Kidney tubule cell (primary cell): ENCODE measurements around the gene OTOS.

Source experiments
- DNase-seq: peaks from one replicate; pipeline ENCODE4 v3.0.0-alpha.2; 2018; ENCODE audit warnings: low spot score

Gene OTOS

DNA sequence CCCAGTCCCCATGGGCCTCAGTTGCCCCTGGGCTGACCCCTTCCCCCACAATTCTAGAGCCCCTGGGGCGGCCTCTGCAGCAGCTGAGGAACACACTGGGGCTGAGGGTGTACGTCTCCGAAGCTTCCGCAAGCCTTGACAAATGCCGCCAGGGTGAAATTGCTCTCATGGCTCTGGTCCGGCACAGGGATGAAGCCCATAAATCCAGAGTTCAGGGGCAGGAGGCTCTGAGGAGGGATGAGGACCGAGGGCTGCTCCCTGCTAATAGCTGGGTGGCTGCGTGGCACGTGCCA lies 27.1 kb upstream of the OTOS start:
- no peak for DNase-seq

DNA sequence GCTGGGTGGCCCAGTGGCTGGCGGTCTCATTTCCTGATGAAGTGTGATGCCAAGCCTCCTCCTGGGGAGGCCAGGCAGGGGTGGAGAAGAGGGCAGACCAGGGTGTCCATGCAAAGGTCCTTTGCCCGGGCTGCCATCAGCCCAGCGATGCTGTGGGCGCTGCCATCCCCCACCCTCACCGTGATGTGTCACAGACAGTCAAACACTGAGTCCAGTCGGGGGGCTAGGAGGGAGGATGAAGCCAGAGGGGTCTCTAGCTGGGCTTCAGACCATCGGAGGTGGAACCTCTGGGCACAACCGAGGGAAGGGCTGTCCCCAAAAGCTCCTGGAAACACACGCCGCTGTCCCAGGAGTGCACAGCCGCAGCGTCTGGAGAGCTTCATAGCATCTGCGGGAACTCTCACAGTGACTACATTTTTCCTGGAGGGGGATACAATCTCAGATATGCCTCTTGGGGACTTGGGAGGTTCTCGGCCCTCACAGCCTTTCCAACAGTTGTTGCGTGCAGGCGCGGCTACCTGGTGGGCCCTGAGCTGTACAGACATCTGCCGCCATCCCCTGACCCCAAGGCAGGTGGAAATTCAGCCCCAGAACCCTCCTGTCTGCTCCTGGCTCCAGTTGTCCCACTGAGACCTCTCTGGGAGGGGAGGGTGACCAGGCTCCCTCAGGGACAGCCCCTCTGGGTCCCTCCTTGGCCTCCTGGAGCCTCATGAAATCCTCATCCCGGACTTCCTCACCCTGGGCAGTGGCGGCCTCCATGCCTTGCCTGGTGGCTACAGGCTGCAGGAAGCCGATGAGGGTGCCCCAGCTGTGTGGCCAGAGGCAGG lies 26.5 kb upstream of the OTOS start:
- no peak for DNase-seq

DNA sequence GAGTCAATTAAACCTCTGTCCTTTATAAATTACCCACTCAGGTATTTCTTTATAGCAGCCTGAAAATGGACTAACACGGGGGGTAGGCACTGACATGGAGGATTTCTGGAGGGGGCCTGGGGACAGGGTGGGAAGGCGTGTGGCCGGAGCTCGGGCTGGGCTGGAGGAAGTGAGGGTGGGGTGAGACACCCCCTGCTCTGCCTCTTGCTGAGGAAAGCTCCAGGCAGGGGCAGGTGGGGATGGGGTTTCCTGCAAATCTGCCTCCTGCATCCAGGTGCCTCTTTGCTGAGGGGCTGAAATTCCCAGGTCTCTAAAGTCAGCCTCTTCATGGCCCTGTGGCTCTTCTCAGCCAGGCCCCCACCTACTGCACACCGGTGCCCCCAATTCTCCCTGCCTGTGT lies 25.7 kb upstream of the OTOS start:
- DNase-seq: no peak

DNA sequence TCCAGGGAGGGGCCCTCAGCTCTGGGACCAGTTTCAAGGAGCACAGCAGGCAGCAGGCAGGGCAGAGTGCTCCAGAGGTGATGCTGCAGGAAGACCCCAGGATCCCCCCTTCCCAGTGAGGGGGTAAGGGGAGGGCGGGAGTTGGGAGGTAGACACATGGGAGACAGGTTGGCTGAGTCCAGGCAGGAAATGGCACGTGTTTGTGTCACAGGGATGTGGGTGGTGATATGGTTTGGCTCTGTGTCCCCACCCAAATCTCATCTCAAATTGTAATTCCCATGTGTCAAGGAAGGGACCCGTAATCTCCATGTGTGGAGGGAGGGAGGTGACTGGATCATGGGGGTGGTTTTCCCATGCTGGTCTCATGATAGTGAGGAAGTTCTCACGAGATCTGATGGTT lies 25.2 kb upstream of the OTOS start:
- DNase-seq: no peak

DNA sequence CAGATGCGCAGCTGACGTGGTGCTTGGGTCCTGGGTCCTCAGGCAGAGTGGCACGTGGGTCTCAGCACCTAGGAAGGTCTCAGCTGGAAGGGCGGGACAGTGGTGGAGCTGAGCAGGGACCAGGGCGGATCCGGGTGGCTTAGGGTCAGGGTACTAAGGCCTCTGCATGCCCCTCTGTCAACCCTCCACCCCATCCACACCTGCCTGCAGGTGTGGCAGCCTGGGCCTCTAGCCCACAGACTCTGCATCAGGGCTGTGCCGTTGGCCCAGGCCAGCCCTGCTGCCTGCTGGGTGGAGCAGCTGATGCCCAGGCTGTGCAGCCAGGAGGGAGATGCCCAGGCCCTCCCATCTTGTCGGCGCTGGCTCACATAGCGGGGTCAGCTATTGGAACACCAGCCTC lies 24.6 kb upstream of the OTOS start:
- no peak for DNase-seq

GRCh38 chr2:240164586-240164985 lies 24.1 kb upstream of the OTOS start:
- no peak for DNase-seq

DNA sequence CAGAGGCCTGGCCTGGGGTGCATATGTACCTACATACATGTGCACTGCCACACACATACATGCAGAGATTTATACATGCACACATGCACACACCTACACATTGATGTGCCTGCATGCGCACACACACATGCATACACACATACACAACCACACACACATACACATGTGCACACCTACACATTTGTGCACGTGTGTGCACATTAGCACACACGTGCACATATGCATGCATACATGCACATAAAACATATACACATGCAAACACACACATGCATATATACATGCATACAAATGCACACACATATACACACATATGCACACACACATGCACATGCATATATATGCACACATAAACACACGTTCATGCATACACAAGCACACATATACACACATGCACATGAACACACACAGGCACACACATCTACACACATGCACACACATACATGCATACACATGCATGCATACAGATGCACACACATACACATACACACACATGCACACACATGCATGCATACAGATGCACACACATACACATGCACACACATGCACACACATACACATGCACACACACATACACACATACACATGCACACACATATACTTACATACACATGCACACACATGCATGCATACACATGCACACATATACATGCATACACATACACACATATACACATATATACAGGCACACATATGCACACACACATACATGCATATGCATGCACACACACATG lies 23.6 kb upstream of the OTOS start:
- no peak for DNase-seq

- DNase-seq: no peak
These were observed 22.7 kb upstream of the OTOS start for GRCh38 chr2:240162939-240163714.

GRCh38 chr2:240162531-240162930 lies 22.1 kb upstream of the OTOS start:
- no peak for DNase-seq

GRCh38 chr2:240162032-240162431 lies 21.6 kb upstream of the OTOS start:
- DNase-seq: no peak

DNA sequence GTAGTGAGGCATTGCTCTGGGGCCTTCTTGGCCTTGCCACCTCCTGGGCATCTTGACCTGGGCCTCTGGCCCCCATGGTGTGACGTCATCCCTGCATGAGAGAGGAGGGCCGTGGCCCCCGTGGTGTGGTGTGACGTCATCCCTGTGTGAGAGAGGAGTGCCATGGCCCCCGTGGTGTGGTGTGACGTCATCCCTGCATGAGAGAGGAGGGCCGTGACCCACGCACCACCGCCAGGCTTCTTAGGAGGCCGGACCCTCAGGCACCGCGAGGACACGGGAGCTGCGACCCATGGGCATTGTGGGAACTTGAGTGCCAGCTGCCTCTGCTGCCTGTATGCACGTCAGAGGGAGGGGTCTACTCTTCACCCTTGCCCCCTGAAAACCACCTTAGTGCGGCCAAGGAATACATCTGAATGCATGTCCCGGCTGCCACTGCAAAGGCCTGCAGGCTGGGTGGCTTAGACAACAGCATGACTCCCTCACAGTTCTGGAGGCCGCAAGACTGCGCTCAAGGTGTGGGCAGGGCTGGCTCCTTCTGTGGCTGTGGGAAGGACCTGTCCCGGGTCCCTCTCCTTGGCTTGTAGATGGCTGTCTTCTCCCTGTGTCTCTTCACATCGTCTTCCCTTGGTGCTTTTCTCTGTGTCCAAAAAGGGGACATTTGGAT lies 20.8 kb upstream of the OTOS start:
- DNase-seq: no peak

- DNase-seq: no peak
These were observed 20.0 kb upstream of the OTOS start for GRCh38 chr2:240160291-240161086.

DNA sequence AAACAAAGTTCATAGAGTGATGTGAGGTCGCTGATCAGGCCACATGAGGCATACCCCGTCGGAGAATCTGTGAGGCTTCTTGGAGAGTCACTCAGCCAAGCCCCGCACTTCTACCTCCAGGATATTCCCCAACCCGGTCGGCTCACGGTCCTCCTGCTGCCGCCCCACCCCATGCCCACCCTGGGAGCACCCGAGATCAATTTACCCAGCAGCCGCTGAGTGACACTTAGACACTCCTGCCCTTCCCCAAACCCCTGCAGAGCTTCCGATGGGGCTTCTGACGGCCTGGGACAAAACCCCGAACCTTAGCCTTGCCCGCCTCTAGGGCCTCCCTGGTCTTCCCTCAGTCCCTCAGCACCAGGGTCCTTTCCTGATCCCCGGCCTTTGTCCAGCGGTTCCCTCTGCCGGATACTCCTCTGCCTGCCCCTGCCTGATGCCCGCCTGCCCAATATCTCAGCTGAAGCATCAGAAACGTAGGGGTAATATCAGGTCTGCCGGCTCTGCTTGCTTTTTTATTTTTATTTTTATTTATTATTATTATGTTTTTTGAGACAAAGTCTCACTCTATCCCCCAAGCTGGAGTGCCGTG lies 18.9 kb upstream of the OTOS start:
- no peak for DNase-seq

GRCh38 chr2:240157147-240157470 lies 16.7 kb upstream of the OTOS start:
- DNase-seq: no peak

- no peak for DNase-seq
These were observed 16.1 kb upstream of the OTOS start for GRCh38 chr2:240156435-240157146.

- DNase-seq: no peak
These were observed 15.4 kb upstream of the OTOS start for GRCh38 chr2:240155745-240156390.

DNA sequence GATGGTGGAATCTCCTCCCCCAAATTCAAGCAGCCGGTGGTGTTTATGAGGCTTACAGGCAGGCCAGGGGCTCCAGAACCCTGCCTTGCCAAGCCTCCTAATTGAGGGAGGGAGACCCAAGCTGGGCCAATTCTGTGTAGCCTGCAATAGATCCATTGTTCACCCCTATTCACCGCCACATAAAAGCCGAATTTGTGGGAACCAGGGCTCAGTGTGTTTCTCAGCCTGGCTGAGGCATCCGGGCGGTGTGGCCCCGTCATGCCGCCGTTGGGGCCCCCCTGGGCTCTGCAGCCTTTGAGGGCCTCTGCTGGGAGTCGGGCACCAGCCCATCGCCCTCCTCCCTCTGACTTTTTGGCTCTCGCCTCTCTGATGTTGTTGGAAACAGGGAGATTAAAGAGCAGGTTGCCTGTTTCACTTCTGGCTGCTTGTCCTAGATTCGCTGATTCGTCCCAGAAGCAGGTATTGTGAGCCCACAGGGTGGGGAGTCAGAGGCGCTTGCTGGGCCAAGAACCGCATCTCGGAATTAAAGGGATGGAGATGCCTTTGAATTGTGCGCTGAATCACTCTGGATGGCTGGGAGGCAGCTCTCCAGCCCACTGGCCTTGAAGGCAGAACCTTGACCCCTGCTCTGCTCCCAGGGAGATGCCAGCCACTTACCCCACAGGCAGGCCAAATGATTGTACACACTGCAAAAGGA lies 14.7 kb upstream of the OTOS start:
- DNase-seq: no peak

GRCh38 chr2:240154606-240155005 lies 14.1 kb upstream of the OTOS start:
- DNase-seq: no peak

GRCh38 chr2:240153418-240153817 lies 13.0 kb upstream of the OTOS start:
- no peak for DNase-seq
